ENCODE results near the gene ANKRD31.

- TF ChIP-seq CTCF (IDR thresholded peaks at IDR 0.05) (no peak), POLR2A (IDR thresholded peaks at IDR 0.05) (no peak)
Observed at GRCh38 chr5:75199946-75200345, 36.7 kb downstream of the ANKRD31 start.
